ENCODE data around the gene STAC3. TPM values are rescaled to one million over a fixed set of nuclear protein-coding genes. Genes with fewer than 3 reads are reported as not detected.

Gene STAC3
- total and polyA plus RNA-seq, 9 of the 15 experiments (the other 6 are each of a cell fraction or from before 2014, with no cell fraction given), result 0.45 to 6.4 (median 3.3) TPM

- intact Hi-C loops (cut with micrococcal nuclease), result loop anchor here (10.0 kb wide), 1 partner anchor 122 kb away; the partner anchor contains the start of gene LRP1
- CTCF ChIA-PET (ENCODE audit: low intra/inter-chr PET ratio), result no interaction called here
- no peak for TF ChIP-seq CHCHD3 (CRISPR knock-in tag; IDR thresholded peaks at IDR 0.05)
- TF ChIP-seq, protein P1, sequence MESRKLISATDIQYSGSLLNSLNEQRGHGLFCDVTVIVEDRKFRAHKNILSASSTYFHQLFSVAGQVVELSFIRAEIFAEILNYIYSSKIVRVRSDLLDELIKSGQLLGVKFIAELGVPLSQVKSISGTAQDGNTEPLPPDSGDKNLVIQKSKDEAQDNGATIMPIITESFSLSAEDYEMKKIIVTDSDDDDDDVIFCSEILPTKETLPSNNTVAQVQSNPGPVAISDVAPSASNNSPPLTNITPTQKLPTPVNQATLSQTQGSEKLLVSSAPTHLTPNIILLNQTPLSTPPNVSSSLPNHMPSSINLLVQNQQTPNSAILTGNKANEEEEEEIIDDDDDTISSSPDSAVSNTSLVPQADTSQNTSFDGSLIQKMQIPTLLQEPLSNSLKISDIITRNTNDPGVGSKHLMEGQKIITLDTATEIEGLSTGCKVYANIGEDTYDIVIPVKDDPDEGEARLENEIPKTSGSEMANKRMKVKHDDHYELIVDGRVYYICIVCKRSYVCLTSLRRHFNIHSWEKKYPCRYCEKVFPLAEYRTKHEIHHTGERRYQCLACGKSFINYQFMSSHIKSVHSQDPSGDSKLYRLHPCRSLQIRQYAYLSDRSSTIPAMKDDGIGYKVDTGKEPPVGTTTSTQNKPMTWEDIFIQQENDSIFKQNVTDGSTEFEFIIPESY (CRISPR knock-in tag; IDR thresholded peaks at IDR 0.05), result no peak
- TF ChIP-seq ZMIZ1 (IDR thresholded peaks at IDR 0.05; ENCODE audit: low read depth in 2 of 2, low read length in 2 of 2), result no peak
- no peak for TF ChIP-seq TFAP4 (CRISPR knock-in tag; IDR thresholded peaks at IDR 0.05; ENCODE audit: borderline replicate concordance)
- TF ChIP-seq L3MBTL2 (IDR thresholded peaks at IDR 0.05), result no peak
- TF ChIP-seq NFRKB (IDR thresholded peaks at IDR 0.05; ENCODE audit: low read depth), result no peak
- no peak for TF ChIP-seq SMARCB1 (IDR thresholded peaks at IDR 0.05; ENCODE audit: insufficient read length, low read depth)
- no peak for TF ChIP-seq ELK1 (CRISPR knock-in tag; IDR thresholded peaks at IDR 0.05)
- no peak for TF ChIP-seq ZNF143 (CRISPR knock-in tag; IDR thresholded peaks at IDR 0.05)
- no peak for TF ChIP-seq MTA3 (IDR thresholded peaks at IDR 0.05; ENCODE audit: borderline replicate concordance)
- no peak for TF ChIP-seq RBFOX2 (IDR thresholded peaks at IDR 0.05; ENCODE audit: low read depth, low read length)
- TF ChIP-seq BRD9 (IDR thresholded peaks at IDR 0.05; ENCODE audit: low read depth, partially characterized antibody), result no peak
- no peak for TF ChIP-seq CHAMP1 (IDR thresholded peaks at IDR 0.05)
Measured at GRCh38 chr12:57247041-57247440, 3.9 kb downstream of the STAC3 start.

More at GRCh38 chr12:57247041-57247440, 3.9 kb downstream of the STAC3 start:
- 100% methylated on average over 1 of the region's 1 CpG for WGBS (ENCODE audit: insufficient coverage, low coverage, missing lambda C conversion rate)
- H3K9me1 ChIP-seq (ENCODE audit: control insufficient read depth, insufficient read depth, low read length), result no peaks in the 10 kb centered on the region
- H3K27ac ChIP-seq (ENCODE audit: extremely low read depth, low read depth, low read length), result no peak overlapping the region
- H3K79me2 ChIP-seq (ENCODE audit: control insufficient read depth, insufficient read depth, low read length), result no peaks in the 10 kb centered on the region
- no peak for FAIRE-seq
- H4K20me1 ChIP-seq (replicated peaks; ENCODE audit: control insufficient read depth, insufficient read depth, low read length), result 0 out of 2 replicates have a peak, but pooled peaks cover 2% of the 10 kb centered on the region
- POLR2A ChIA-PET, result interaction anchor here (0.7 kb wide), 1 partner anchor 24 kb away, joined by 3 read pairs; no protein-coding TSS in a partner anchor
- no TSS peak for BruUV-seq (replicated peaks)
- H3K27me3 ChIP-seq (ENCODE audit: control insufficient read depth in 2 of 2, insufficient read depth in 2 of 2, low read length in 2 of 2), result 0 out of 5 replicates have a peak, but pooled peaks cover 0 to 3% of the 10 kb centered on the region in 2 experiments
- no peaks in the 10 kb centered on the region for H3K36me3 ChIP-seq (ENCODE audit: control insufficient read depth, insufficient read depth, low read length)
- H3K4me1 ChIP-seq (replicated peaks in 1 of 2; ENCODE audit: control insufficient read depth in 2 of 2, insufficient read depth in 2 of 2, low read length in 2 of 2), result peaks cover 22 to 35% of the 10 kb centered on the region in 2 experiments
- in situ Hi-C loops (cut with MboI), result no loop called here
- H3K4me2 ChIP-seq (ENCODE audit: insufficient read depth, low read length), result no peak overlapping the region
- H2AFZ ChIP-seq (ENCODE audit: low read depth, low read length), result no peak overlapping the region
- DNase-seq (ENCODE audit: extremely low read depth in 1 of 4, low spot score in 3 of 4), result no peak
- no peaks in the 10 kb centered on the region for H3K9me3 ChIP-seq (replicated peaks; ENCODE audit: control insufficient read depth, insufficient read depth, low read depth, low read length)
- no peak for ATAC-seq
- H3K4me3 ChIP-seq, result no peak overlapping the region
- no peak overlapping the region for H3K9ac ChIP-seq (ENCODE audit: insufficient read depth in 1 of 2, low read depth in 2 of 2, low read length in 2 of 2)
